Fibroblast of mammary gland (primary cell): ENCODE measurements around the gene DLG2.

ENCODE experiments used
- DNase-seq: peaks from one replicate; pipeline ENCODE4 v3.0.0-alpha.2; 2010; ENCODE audit warnings: low read depth
- H3K4me3 ChIP-seq: 2 replicates; pipeline ENCODE4 v1.5.1; 2011; ENCODE audit warnings: low read depth, mild to moderate bottlenecking, low read length, moderate library complexity; ENCODE audit not compliant: control insufficient read depth
- CTCF ChIP-seq: conservative IDR thresholded peaks from 2 replicates; pipeline ENCODE4 v1.5.1; 2011; ENCODE audit warnings: low read depth, low read length, inconsistent platforms; ENCODE audit not compliant: control insufficient read depth, insufficient read depth

The DLG2 gene

DNA sequence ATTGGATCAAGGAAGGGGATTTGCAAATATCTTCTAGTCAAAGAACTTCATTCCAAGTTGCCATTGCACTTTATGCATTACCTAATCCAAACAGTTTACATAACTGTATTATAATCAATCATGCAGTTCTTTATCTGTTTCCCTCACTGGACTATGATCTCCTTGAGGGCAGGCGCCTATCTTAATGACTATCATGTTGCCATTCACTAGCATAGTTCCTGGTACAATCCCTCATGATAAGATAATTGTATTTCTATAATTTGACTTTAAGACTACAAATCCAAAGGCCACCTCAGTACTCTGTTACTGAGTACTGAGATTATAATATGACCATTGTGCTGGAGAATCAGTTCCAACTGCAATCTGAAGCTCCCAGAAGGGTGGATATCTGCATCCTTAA, 2062.3 kb downstream of the DLG2 start:
- H3K4me3 ChIP-seq: no peak overlapping the region
- no peak for DNase-seq
- TF ChIP-seq CTCF: no peak

DNA sequence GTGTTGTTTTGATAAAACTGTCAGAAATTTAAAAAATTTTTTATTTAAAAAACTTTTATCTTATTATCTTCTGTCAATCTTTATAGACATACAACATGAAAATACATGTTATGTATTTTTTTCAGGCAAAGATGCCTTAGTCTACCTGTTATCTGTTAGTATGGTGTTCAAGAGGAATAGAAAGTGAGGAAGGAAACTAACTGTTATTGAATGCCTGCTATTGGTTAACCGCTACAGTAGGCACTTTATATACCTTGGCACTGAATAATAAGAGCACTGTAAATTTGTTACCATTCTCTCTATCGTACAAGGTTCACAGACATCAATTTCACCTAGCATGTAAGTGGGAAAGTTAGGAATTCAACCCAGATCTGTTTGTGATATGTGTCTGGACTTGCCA, 2068.9 kb downstream of the DLG2 start:
- no peak for DNase-seq
- H3K4me3 ChIP-seq: no peak overlapping the region
- no peak for TF ChIP-seq CTCF

DNA sequence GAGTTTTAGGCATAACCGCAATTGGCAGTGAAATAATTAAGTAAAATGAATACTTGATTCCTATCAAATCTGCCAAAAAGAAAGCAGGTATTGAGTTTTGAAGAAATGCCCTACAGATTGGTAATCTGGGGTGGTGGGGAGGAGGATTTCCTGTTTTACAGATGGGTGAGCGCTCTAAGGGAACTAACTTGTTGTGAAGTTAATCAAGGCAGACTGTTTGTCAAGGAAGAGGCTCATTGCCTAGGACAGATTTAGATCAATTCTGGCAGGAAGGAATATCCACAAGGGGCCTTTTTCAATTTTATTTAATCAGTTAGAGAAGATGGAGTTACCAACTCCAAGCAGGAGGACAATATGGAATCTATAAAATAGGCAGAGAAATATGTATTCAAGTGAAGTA, 2069.5 kb downstream of the DLG2 start:
- TF ChIP-seq CTCF: no peak
- H3K4me3 ChIP-seq: no peak overlapping the region

DNA sequence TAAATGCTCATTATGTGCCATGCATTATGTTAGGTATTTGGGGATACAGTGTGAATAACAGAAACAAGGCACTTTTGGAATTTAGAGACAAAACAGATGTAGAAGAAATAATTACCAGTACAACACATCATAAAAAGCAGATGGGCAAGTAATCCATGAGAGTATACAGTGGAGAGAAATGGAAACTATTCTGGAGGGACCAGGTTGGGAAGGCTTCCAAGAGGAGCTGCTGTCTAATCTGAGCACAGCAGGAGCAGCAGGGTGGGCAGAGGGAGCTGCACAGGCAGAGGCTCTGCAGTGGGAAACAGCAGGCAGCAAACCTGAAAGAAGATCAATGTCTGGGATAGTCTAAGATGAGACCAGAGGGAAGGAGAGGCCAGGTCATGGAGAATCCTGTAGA, 2072.3 kb downstream of the DLG2 start:
- no peak for TF ChIP-seq CTCF
- no peak overlapping the region for H3K4me3 ChIP-seq
- DNase-seq: no peak

More for the DNA sequence above, 2069.5 kb downstream of the DLG2 start:
- DNase-seq: no peak

DNA sequence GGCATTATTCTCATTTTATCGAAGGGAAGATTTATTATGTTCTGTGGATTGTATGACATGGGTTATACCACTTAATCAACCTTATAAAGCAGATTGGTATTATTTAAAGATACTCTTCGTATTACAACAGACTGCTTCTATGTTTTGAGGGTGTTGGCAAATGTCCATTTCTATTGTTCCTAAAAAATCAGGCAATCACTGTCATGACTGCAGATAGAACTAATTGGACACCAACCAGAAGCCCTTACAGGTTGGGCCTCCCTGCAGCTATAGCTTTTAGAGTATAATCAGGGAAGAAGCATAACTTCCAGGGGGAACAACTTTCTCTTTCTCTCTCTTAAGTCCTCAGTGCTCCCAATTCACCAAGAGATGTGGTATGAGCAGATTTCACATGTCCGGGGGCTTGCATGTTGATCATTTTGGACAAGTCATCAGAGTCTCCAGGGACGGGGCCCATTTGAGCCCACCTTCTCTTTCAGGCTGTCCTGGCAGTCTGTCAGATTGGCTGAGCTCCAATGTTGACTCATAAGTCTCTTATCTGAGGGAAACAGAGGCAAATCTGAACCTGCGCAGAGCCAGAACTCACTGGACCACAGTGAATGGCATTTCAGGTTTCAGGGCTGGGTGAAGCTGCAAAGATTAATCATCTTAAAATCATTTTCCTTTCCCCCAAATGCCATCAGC, 2077.0 kb downstream of the DLG2 start:
- no peak overlapping the region for H3K4me3 ChIP-seq
- DNase-seq: no peak
- no peak for TF ChIP-seq CTCF

DNA sequence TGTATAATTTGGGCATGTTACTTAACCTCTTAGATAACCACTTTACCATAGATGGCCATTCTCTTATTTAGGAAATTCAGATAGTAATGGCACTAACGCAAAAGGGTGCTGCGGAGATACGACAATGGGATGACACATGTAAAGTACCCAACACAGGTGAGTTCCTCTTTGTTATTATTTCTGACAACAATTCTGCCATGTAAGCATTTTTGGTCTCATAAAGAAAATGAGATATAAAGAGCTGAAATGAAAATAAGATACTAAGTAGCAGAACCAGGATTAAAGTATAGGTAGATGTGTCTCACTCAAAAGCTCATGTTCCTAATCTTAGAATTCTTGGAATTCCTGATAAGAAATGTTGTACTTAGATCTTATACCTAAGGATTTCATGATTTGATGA, 2080.8 kb downstream of the DLG2 start:
- no peak overlapping the region for H3K4me3 ChIP-seq
- no peak for TF ChIP-seq CTCF
- DNase-seq: no peak
